Measurements from ENCODE around the gene OR1I1. TPM values are rescaled to one million over a fixed set of nuclear protein-coding genes. Genes with fewer than 3 reads are reported as not detected.

The OR1I1 gene
- total and polyA plus RNA-seq, 2 of the 4 experiments (the other 2 are of a cell fraction), result not detected

DNA sequence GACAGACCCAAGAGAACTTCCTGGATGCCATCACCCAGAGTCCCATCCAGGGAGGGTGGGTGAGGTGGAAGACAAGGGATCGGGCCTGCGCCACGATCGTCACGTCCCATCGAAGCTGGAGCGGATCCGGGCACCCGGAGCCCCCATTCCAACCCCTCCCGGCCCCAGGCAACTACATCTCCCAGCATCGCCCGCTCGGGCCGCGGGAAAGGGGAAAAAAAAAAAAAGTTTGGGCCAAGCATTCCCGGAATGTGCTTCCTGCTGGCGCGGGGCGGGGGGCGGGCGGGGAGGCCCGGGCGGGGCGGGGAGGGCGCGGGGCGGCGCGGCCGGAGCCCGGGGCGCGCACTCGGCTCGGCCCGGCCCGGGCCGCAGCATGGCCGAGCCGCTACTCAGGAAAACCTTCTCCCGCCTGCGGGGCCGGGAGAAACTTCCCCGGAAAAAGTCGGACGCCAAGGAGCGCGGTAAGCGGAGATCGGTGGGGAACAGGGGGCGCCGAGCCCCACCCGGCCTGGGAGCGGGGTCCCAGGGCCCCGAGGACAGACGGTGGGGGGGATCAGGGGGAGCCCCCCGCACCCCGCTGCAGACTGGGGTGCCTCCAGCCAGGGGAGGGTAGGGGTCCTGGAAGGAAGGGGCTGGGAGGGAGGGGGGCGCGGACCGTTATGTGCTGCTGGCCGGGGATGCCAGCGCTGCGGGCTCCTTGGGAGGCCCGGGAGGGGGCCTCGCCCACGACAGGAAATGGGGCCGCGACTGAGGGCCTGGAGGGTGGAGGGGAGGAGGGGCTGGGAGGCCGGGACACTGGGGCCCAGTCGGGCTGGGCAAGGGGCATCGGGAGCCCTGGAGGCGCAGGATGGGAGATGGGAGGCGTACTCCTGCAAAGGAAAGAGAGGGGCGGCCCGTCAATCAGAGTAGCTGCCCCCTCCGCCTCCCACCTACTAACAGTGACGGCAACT lies 25.3 kb downstream of the OR1I1 start, which contains the start of gene SYDE1:
Gene SYDE1, plus strand, starts transcription at position 341 of the 950 bp plus-strand sequence. Its CDS starts 33 bp downstream, at position 374.
- Histone ChIP-seq H3K36me3 (ENCODE audit: control insufficient read depth, insufficient read depth, low read length) (peaks cover 32% of the 10 kb centered on the region), H3K23ac (ENCODE audit: low read depth, low read length) (peak within 1 kb of the TSS; percentile 89), H3K4me3 (ENCODE audit: insufficient read depth, low read depth, low read length) (peak within 1 kb of the TSS; percentile 89), H2BK5ac (ENCODE audit: low read depth, low read length, poor library complexity, severe bottlenecking) (peak within 1 kb of the TSS; percentile 97), H2BK20ac (ENCODE audit: low read depth, low read length) (peak within 1 kb of the TSS; percentile 79), H3K27me3 (ENCODE audit: control insufficient read depth, insufficient read depth, low read length) (no peaks in the 10 kb centered on the region), H3K4me2 (ENCODE audit: low read depth, low read length) (peak within 1 kb of the TSS; percentile 95), H4K91ac (ENCODE audit: insufficient read depth, low read depth, low read length) (peak within 1 kb of the TSS; percentile 98), H3K18ac (ENCODE audit: low read depth, low read length) (peak within 1 kb of the TSS; percentile 88), H3K79me1 (ENCODE audit: low read depth in 1 of 2, low read length in 2 of 2) (peaks cover 3 to 39% of the 10 kb centered on the region in 2 experiments; a peak in 3 of 4 replicates), H2AK5ac (ENCODE audit: low read depth, low read length) (peak within 1 kb of the TSS; percentile 99), H3K4ac (ENCODE audit: low read depth, low read length) (peak within 1 kb of the TSS; percentile 99), H2BK120ac (ENCODE audit: low read depth, low read length) (peak within 1 kb of the TSS; percentile 89), H3K9ac (ENCODE audit: low read depth, low read length) (peak within 1 kb of the TSS; percentile 99), H2AK9ac (replicated peaks; ENCODE audit: low read depth, low read length, poor library complexity) (peak within 1 kb of the TSS; percentile 100), H4K5ac (ENCODE audit: low read depth, low read length) (peak within 1 kb of the TSS; percentile 93), H3K4me1 (ENCODE audit: control insufficient read depth, insufficient read depth, low read length) (peaks cover 6% of the 10 kb centered on the region), H4K8ac (ENCODE audit: low read depth in 2 of 2, low read length in 2 of 2) (peak within 1 kb of the TSS; percentile 93 to 100), H2BK15ac (ENCODE audit: low read depth, low read length) (peak within 1 kb of the TSS; percentile 100), H3K56ac (ENCODE audit: extremely low read depth, insufficient read depth, low read length) (peak within 1 kb of the TSS; percentile 98), H2AFZ (replicated peaks; ENCODE audit: low read length, poor library complexity) (peak within 1 kb of the TSS; percentile 96), H3K27ac (ENCODE audit: insufficient read depth, low read length) (peak within 1 kb of the TSS; percentile 96), H3K9me3 (ENCODE audit: control insufficient read depth, insufficient read depth, low read length) (peaks cover 11% of the 10 kb centered on the region), H3K9me1 (ENCODE audit: insufficient read depth, low read length) (no peaks in the 10 kb centered on the region), H3K14ac (replicated peaks; ENCODE audit: low read depth, low read length) (peak within 1 kb of the TSS; percentile 99), H4K20me1 (ENCODE audit: insufficient read depth, low read length) (peaks cover 15% of the 10 kb centered on the region)
- intact Hi-C loops (cut with micrococcal nuclease), result loop anchor here (5.0 to 10.0 kb wide), 2 partner anchors 145 to 267 kb away; partner anchors contain the start of gene AKAP8
- no TSS peak for BruUV-seq (replicated peaks)
- 0% methylated on average over 1 of the region's 78 CpGs; no CpG with 5 or more reads in 1 of the 2 experiments for WGBS, 2 experiments (ENCODE audit: extremely low coverage in 2 of 2, insufficient read length in 1 of 2)
- in situ Hi-C loops (cut with MboI; ENCODE audit: low sequenced_read_pairs), result loop anchor here (25.0 kb wide), 1 partner anchor 1080 kb away; the partner anchor contains the start of genes AP1M1 and FAM32A
- CTCF ChIA-PET, result no interaction called here
- dilution Hi-C loops (cut with HindIII; ENCODE audit: low sequenced_read_pairs, unreplicated experiment), result no loop called here
- DNase-seq (peak; percentile 55), ATAC-seq (ENCODE audit: low read depth) (peak; percentile 87)
- POLR2A ChIA-PET (ENCODE audit: unreplicated experiment), result no interaction called here
- peak; percentile 71; the same call in 1 of the 2 replicates for TF ChIP-seq MAZ (IDR thresholded peaks at IDR 0.05; ENCODE audit: borderline replicate concordance, low read depth, low read length)
- no peak for TF ChIP-seq SMC3 (IDR thresholded peaks at IDR 0.05; ENCODE audit: low read depth, low read length)
- TF ChIP-seq ELK1 (IDR thresholded peaks at IDR 0.05; ENCODE audit: borderline replicate concordance, low read depth, low read length), result no peak
- TF ChIP-seq MAFK (IDR thresholded peaks at IDR 0.05; ENCODE audit: low read depth, low read length), result no peak
- TF ChIP-seq CEBPB (IDR thresholded peaks at IDR 0.05; ENCODE audit: low read depth, low read length), result no peak
- TF ChIP-seq RCOR1 (IDR thresholded peaks at IDR 0.05; ENCODE audit: insufficient replicate concordance, low read length), result no peak
- no peak for TF ChIP-seq CTCF (conservative IDR thresholded peaks at IDR 0.05; ENCODE audit: low read depth, low read length)
- TF ChIP-seq POLR2A (IDR thresholded peaks at IDR 0.05; ENCODE audit: low read depth, low read length), result peak; percentile 79

Data from IMR-90 (cell line).